ENCODE results near the gene CTNND1. TPM values are rescaled to one million over a fixed set of nuclear protein-coding genes. Genes with fewer than 3 reads are reported as not detected.

The CTNND1 gene
- total and polyA plus RNA-seq, 9 of the 15 experiments (the other 6 are each of a cell fraction or from before 2014, with no cell fraction given), result 11.1 to 74.0 (median 43.3) TPM

DNA sequence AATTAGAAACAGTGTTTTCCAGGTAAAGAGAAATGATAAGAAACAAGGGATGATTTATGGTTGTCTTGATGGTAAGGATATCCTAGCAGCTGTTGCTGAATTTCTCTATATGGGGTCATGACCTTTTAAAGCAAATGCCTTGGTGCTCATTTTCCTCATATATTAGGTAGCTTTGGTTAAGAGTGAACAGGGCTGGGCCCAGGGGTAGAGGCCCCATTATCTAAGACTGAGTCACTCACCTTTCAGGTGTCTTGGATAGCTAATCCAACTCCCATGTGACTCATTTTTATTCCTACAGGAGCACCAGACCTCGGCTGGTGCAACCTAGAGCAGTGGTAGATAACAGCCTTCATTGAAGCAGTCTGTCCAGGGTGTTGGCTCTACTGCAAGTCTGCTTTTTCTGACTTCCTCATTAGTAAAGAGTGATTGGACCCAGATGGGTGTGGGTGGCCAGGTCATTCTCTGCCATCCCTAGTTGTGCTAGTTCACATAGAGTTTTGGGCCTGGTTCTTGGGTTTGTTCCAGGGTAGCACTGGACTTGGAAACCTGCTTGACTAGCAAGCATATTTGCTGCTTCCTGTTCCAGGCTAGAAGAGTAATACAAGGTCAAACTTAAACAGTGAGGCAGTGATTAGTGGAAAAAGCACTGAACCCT lies 37.4 kb downstream of the CTNND1 start (continued):
- TF ChIP-seq, protein P1, sequence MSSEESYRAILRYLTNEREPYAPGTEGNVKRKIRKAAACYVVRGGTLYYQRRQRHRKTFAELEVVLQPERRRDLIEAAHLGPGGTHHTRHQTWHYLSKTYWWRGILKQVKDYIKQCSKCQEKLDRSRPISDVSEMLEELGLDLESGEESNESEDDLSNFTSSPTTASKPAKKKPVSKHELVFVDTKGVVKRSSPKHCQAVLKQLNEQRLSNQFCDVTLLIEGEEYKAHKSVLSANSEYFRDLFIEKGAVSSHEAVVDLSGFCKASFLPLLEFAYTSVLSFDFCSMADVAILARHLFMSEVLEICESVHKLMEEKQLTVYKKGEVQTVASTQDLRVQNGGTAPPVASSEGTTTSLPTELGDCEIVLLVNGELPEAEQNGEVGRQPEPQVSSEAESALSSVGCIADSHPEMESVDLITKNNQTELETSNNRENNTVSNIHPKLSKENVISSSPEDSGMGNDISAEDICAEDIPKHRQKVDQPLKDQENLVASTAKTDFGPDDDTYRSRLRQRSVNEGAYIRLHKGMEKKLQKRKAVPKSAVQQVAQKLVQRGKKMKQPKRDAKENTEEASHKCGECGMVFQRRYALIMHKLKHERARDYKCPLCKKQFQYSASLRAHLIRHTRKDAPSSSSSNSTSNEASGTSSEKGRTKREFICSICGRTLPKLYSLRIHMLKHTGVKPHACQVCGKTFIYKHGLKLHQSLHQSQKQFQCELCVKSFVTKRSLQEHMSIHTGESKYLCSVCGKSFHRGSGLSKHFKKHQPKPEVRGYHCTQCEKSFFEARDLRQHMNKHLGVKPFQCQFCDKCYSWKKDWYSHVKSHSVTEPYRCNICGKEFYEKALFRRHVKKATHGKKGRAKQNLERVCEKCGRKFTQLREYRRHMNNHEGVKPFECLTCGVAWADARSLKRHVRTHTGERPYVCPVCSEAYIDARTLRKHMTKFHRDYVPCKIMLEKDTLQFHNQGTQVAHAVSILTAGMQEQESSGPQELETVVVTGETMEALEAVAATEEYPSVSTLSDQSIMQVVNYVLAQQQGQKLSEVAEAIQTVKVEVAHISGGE (CRISPR knock-in tag; IDR thresholded peaks at IDR 0.05), result no peak
- no peak for TF ChIP-seq SNIP1 (IDR thresholded peaks at IDR 0.05; ENCODE audit: low read depth)
- TF ChIP-seq ZNF717 (CRISPR knock-in tag; IDR thresholded peaks at IDR 0.05), result no peak
- TF ChIP-seq, protein P2, sequence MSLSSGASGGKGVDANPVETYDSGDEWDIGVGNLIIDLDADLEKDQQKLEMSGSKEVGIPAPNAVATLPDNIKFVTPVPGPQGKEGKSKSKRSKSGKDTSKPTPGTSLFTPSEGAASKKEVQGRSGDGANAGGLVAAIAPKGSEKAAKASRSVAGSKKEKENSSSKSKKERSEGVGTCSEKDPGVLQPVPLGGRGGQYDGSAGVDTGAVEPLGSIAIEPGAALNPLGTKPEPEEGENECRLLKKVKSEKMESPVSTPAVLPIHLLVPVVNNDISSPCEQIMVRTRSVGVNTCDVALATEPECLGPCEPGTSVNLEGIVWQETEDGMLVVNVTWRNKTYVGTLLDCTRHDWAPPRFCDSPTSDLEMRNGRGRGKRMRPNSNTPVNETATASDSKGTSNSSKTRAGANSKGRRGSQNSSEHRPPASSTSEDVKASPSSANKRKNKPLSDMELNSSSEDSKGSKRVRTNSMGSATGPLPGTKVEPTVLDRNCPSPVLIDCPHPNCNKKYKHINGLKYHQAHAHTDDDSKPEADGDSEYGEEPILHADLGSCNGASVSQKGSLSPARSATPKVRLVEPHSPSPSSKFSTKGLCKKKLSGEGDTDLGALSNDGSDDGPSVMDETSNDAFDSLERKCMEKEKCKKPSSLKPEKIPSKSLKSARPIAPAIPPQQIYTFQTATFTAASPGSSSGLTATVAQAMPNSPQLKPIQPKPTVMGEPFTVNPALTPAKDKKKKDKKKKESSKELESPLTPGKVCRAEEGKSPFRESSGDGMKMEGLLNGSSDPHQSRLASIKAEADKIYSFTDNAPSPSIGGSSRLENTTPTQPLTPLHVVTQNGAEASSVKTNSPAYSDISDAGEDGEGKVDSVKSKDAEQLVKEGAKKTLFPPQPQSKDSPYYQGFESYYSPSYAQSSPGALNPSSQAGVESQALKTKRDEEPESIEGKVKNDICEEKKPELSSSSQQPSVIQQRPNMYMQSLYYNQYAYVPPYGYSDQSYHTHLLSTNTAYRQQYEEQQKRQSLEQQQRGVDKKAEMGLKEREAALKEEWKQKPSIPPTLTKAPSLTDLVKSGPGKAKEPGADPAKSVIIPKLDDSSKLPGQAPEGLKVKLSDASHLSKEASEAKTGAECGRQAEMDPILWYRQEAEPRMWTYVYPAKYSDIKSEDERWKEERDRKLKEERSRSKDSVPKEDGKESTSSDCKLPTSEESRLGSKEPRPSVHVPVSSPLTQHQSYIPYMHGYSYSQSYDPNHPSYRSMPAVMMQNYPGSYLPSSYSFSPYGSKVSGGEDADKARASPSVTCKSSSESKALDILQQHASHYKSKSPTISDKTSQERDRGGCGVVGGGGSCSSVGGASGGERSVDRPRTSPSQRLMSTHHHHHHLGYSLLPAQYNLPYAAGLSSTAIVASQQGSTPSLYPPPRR (CRISPR knock-in tag; IDR thresholded peaks at IDR 0.05; ENCODE audit: borderline replicate concordance), result no peak
- peak; percentile 75 for TF ChIP-seq NR2C1 (IDR thresholded peaks at IDR 0.05)
- TF ChIP-seq NR2C1 (tag; IDR thresholded peaks at IDR 0.05), result peak; percentile 82
- TF ChIP-seq TEAD4 (IDR thresholded peaks at IDR 0.05; ENCODE audit: low read length), result peak; percentile 22; the same call in 1 of the 2 replicates
- no peak for TF ChIP-seq TEAD4 (CRISPR knock-in tag; IDR thresholded peaks at IDR 0.05; ENCODE audit: borderline replicate concordance)
- 0 out of 2 replicates have a peak, but pooled peaks have one; percentile 57 for TF ChIP-seq SMAD4 (CRISPR knock-in tag; conservative IDR thresholded peaks at IDR 0.05)
- TF ChIP-seq NR2C2 (CRISPR knock-in tag; IDR thresholded peaks at IDR 0.05), result no peak
- peak; percentile 81 for TF ChIP-seq NR2C2 (tag; IDR thresholded peaks at IDR 0.05)
- no peak for TF ChIP-seq BRD4 (IDR thresholded peaks at IDR 0.05)
- TF ChIP-seq SMARCE1 (IDR thresholded peaks at IDR 0.05), result peak; percentile 69; the same call in 1 of the 2 replicates
- no peak for TF ChIP-seq CBX5 (IDR thresholded peaks at IDR 0.05; ENCODE audit: borderline replicate concordance, low read depth)
- no peak for TF ChIP-seq GABPB1 (CRISPR knock-in tag; IDR thresholded peaks at IDR 0.05)
- TF ChIP-seq, protein P3, sequence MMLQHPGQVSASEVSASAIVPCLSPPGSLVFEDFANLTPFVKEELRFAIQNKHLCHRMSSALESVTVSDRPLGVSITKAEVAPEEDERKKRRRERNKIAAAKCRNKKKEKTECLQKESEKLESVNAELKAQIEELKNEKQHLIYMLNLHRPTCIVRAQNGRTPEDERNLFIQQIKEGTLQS (IDR thresholded peaks at IDR 0.05), result peak; percentile 64; the same call in 1 of the 2 replicates
- TF ChIP-seq, protein P3 (CRISPR knock-in tag; conservative IDR thresholded peaks at IDR 0.05), result no peak
- no peak for TF ChIP-seq RBM34 (IDR thresholded peaks at IDR 0.05; ENCODE audit: borderline replicate concordance, insufficient read depth, low read length)
- TF ChIP-seq MEIS2 (IDR thresholded peaks at IDR 0.05; ENCODE audit: partially characterized antibody), result peak; percentile 82
- peak; percentile 91 for TF ChIP-seq ZEB2 (IDR thresholded peaks at IDR 0.05)
- TF ChIP-seq EP300 (IDR thresholded peaks at IDR 0.05; ENCODE audit: low read length), result no peak

All from K562 (cell line).